NK-92 treated with Interleukin-12 subunit alpha and Interleukin-12 subunit beta, amount 100 ng/mL, for 24 hours (cell line): Measurements from ENCODE around the gene SLC1A7.

Experiments used
- DNase-seq: peaks from one replicate; lab custom pipeline; 2025; lab: John Stamatoyannopoulos, UW

The SLC1A7 gene

DNA sequence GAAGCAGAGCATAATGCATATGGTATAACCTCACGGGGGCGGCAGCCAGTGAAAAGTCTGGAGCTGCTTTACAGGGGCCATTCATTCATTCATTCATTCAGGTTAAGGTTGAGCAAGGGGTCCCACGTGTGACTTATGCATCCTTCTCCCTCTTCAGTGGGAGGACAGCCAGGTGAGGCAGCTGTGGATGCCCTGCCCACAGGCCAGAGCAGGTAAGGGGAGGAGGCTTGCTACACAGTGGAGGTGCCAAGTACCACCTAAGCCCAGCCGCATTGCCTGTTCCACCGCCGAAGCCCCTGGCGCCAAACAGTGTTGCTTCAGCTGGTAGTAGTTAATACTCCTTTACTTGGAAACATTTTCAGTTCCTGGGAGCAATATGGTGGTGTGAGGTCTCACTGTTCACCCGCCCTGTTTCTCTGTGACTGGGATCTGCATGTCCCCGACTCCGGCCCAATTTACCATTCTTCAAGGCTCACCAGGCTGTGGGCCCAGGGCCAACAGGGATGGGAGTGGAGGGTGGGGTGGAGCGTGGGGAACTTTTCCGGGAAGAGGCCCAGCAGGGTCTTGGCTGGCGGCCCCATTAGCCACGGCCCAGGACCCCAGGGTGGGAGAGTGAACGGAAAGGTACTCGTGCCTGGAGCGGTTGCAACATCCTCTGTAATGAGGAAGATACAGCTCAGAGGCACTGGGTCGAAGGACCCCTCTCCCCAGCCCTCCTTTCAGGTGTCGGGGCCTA is 81.1 kb downstream of the SLC1A7 start:
- DNase-seq, result no peak

DNA sequence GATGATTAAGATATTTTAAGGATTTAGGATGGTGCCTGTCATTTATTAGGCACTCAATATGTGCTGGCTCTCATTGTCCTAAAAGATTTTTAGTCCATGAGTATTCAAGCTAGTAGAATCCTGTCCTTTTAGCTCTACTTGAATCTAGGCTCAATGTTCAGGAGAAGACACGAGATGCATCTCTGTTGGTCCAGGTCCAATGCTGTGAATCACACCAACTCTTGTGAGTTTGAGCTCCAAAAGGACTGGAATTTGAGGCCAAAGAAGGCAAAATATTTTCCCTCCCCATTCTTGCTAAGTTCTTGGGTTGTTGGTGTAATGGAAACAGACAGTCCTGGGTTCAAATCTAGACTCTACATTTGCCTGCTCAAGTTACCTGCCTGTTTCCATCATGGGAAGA is 81.9 kb downstream of the SLC1A7 start:
- DNase-seq, result no peak

DNA sequence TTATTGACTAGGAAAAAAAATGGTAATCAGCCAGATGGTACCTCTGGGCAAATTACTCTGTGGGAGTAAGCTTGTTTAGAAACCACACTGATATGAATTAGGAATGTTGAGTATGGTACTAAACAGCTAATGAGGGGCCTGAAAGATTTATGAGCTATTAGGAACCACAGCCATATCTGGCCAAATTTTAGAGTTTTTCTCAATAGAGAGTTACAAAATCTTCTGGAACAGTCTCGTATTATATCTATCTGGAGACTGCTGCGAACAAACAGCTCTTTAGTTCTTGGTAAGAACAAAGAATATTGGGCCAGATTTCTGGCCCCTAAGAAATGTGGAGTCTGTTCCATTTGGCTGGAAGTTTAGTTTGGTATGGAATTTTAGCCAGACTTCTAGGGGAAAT is 85.3 kb downstream of the SLC1A7 start:
- DNase-seq, result no peak

DNA sequence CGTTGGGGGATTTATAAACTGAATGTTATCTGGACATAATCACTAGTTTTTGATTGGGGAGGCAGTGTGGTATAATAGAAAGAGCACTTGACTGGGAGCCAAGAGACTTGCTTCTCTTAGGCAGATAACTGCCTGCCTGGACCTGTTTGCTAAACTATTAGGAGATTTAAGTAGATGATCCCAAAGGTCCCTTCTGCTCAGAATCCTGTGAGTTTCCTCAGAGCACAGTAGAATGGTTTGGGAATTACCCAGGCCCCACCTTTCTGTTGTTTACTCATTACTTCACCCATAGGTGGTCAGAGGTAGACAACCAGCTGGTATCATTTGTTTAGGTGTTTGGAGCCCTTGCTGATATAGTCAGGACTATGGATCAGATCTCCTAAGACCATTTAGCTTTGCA is 90.8 kb downstream of the SLC1A7 start:
- DNase-seq, result no peak

DNA sequence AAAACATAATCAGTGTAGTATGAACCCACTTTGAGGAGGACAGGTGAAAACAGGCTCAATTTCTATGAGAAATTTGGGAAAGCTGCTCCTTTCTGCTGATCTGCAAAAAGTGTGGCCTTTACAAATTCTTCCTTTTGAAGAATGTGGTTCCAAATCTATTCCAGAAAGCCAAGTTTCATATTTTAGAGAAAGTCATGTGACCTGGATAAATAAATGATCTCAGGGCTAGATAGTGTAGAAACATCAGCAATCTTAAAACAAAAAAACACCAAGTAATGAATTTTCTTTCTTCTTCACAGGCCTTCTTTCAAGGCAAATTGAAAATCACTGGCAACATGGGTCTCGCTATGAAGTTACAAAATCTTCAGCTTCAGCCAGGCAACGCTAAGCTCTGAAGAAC is 92.1 kb downstream of the SLC1A7 start:
- no peak for DNase-seq

DNA sequence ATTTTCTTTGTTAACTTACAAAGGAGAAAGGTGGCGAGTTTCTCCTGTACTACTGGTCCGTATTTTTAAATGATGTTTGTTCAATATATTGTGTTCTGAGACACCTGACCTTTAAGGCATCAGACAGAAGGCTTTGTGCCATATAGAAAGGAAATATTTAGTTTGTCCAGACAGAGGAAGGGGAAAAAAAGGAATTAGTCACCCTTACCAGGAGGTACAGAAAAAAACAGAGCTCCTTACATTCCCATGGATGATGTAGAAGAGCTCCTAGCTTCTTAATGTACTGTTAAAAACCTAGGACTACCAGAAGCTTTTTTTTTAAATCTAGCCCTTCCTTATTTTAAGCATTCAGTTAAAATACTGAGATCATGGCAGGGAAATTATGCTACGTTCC is 92.9 kb downstream of the SLC1A7 start:
- DNase-seq, result no peak

DNA sequence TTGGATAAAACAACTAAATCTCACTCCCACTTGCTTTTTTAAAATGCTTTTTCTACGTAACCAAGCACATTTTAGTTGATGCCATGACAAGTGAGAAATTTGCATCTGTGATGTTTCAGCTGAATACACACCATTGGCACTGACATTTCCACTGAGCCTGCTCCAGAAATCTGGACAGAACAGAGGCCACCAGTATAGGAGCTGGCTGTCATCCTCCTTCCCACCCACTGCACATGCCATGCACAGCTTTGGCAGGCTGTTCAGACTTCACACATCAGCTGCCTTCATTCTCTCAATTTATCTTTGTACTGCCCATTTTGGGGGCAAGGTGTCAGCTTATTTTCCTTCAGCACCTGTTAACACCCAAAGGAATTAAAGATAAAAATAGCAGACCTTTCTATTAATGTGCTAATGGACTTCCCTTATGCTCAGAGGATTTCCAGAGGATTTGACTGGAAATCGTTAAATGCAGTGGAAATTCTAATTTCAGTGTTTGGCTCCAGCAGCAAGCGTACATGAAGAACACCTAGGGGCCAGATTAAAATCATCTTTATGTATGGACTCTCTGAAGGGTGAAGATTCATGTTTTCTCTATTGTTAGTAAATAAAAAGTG is 93.4 kb downstream of the SLC1A7 start:
- DNase-seq, result no peak

DNA sequence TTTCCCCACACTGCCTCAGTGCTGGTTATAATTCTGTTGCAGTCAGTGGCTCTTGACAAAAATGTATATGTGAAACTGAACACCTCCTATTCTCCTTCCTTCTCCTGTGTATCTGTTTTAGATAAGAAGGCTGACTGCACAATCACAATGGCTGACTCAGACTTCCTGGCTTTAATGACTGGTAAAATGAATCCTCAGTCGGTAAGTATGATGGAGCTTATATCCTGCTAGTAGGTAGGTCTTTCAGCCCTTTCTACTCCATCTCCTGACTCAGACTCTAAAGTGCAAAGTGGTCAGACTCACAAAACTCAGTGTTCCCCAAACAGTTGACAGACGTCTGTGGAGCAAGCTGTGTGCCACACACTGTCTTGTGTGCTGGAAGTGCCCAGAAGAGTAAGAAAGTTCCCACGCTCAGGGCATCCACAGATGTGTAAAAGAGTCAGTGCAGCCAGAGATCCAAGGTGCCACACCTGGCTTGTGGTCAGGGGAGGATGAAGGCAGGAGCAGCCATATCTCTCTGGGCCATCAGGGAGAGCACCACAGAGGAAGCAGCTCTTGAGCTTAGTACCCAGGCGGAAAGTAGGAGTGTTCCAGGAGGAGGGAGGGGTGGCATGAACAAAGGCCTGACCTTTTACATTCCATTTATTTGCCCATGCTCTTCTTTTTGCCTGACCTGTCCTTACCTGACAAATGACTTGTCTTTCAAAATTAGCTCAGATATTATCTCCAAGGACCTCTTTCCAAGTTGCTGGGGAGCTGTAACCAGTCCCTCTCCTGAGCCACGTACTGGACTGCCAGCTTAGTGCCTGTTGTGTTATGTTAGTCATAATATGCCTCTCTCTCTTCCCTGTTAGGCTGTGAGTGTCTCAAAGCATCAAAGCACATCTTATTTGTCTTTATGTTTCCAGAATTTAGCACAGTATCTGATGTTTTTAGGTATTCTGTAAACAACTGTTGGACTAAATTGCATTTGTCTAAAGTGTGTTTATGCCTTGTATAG is 94.4 kb downstream of the SLC1A7 start:
- no peak for DNase-seq

DNA sequence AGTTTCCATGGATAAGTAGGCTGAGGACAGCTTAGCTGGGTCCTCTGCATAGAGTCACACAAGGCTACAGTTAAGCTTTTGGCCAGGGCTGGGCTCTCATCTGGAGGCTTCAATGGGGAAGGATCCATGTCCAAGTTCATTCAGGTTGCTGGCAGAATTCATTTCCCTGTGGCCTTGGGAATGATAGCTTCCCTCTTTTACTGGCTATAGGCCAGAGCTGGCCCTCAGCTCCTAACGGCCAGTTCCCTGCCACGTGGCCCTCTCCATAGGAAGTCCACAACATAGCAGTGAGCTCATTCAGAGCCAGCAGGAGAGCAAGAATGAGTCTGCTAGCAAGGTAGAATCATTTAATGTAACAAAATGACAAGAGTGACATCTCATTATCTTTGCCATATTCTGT is 95.5 kb downstream of the SLC1A7 start:
- DNase-seq, result no peak

DNA sequence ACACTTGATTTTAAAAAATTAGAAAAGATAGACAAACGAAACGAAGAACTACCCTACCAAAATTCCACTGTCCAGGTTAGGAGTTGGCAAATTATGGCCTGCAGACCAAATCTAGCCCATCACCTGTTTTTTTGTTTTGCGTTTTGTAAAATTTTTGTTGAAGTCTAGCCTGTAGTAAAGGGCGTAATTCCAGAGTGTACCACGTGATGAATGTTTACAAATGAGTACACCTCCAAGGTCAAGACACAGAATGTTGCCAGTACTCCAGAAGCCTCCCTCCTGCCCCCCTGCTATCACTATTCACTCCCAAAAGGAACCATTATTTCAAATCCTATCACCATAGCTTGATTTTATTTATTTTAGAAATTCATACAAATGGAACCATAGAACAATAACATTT is 97.5 kb downstream of the SLC1A7 start:
- no peak for DNase-seq

DNA sequence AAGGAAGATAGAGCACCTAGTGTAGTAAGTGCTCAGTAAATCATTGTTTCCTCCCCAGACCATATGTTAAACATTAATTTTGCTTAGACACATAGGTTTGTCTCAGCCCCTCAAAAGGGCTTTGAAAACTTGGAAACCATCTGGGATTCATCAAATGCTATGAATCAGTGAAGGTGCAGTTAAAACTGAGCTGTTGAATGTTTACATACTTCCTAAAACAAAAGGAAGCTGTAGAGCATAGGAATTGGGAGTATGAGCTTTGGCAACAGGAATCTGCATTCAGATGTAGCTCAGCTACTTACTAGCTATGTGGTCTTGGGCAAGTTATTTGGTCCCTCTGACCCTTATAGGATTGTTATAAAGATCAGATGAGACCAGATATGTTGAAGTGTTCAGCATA is 99.2 kb downstream of the SLC1A7 start:
- no peak for DNase-seq

DNA sequence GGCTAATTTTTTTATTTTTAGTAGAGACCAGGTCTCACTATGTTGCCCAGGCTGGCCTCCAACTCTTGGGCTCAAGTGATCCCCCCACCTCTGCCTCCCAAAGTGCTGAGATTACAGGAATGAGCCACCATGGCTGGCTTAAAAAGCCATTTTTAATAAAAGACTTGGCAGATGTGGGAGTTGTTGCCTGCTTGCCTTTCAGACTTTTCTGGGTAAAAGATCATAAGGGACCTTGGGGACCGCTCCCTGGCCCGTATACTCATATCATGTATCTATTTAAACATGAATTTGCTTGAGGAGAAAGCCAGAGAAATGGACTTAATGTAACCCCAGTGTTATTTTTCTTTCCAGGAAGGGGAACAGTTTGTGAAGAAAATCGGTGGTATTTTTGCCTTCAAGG is 103.9 kb downstream of the SLC1A7 start:
- DNase-seq, result no peak
